Neural crest cell (in vitro differentiated cells): Measurements from ENCODE around the gene TSC2. TPM values are rescaled to one million over a fixed set of nuclear protein-coding genes. Genes with fewer than 3 reads are reported as not detected.
A peak's percentile ranks its signal among the peaks of the same experiment; 100 is the strongest.

Experiments
- DNase-seq: peaks from one replicate; pipeline ENCODE4 v3.0.0; 2021; ENCODE audit warnings: low read depth, mixed read lengths, low spot score
- H3K27ac Mint-ChIP-seq: one replicate; pipeline ENCODE4 v1.8.0; 2021; ENCODE audit warnings: mild to moderate bottlenecking, mixed read lengths; ENCODE audit not compliant: unreplicated experiment
- H3K27me3 Mint-ChIP-seq: 2 replicates; pipeline ENCODE4 v1.8.0; 2021; ENCODE audit warnings: low read depth, mild to moderate bottlenecking, mixed read lengths
- H3K36me3 Mint-ChIP-seq: 2 replicates; pipeline ENCODE4 v1.8.0; 2021; ENCODE audit warnings: low read depth, mild to moderate bottlenecking, mixed read lengths
- H3K4me1 Mint-ChIP-seq: 2 replicates; pipeline ENCODE4 v1.8.0; 2021; ENCODE audit warnings: mixed read lengths
- H3K4me3 Mint-ChIP-seq: one replicate; pipeline ENCODE4 v1.8.0; 2021; ENCODE audit warnings: mild to moderate bottlenecking, mixed read lengths
- H3K9me3 Mint-ChIP-seq: 2 replicates; pipeline ENCODE4 v1.8.0; 2021; ENCODE audit warnings: mixed read lengths
- CTCF ChIP-seq: fragments of 200-600 bp; sonication (generic); conservative IDR thresholded peaks from 2 replicates; pipeline ENCODE4 v1.5.0; 2021; ENCODE audit warnings: antibody characterized with exemption, mild to moderate bottlenecking
- total RNA-seq: library from RNA; stranded (reverse); gene quantifications from 2 replicates; pipeline ENCODE4 v1.2.1, GENCODE V29; 2021

TSC2 gene
- total RNA-seq, 1 donor from 2014 or later = 175 TPM

GRCh38 chr16:2054543-2055245, 6.9 kb downstream of the TSC2 start:
- no peaks in the 10 kb centered on the region for H3K27me3 Mint-ChIP-seq
- H3K27ac Mint-ChIP-seq = no peak overlapping the region
- no peak for TF ChIP-seq CTCF
- H3K36me3 Mint-ChIP-seq = peaks cover 3% of the 10 kb centered on the region
- no peaks in the 10 kb centered on the region for H3K9me3 Mint-ChIP-seq
- no peak for DNase-seq
- no peaks in the 10 kb centered on the region for H3K4me1 Mint-ChIP-seq
- H3K4me3 Mint-ChIP-seq = no peak overlapping the region

GRCh38 chr16:2056077-2056476, 8.3 kb downstream of the TSC2 start:
- peak overlapping the region; percentile 64 for H3K4me3 Mint-ChIP-seq
- no peak overlapping the region for H3K27ac Mint-ChIP-seq
- no peak for TF ChIP-seq CTCF
- no peaks in the 10 kb centered on the region for H3K27me3 Mint-ChIP-seq
- peaks cover 3% of the 10 kb centered on the region for H3K36me3 Mint-ChIP-seq
- DNase-seq = no peak
- no peaks in the 10 kb centered on the region for H3K4me1 Mint-ChIP-seq
- H3K9me3 Mint-ChIP-seq = no peaks in the 10 kb centered on the region

- no peak for DNase-seq
- H3K9me3 Mint-ChIP-seq = no peaks in the 10 kb centered on the region
- H3K4me3 Mint-ChIP-seq = no peak overlapping the region
- TF ChIP-seq CTCF = peak; percentile 52
- no peak overlapping the region for H3K27ac Mint-ChIP-seq
- no peaks in the 10 kb centered on the region for H3K4me1 Mint-ChIP-seq
- H3K27me3 Mint-ChIP-seq = no peaks in the 10 kb centered on the region
- H3K36me3 Mint-ChIP-seq = no peaks in the 10 kb centered on the region
Measured at GRCh38 chr16:2056681-2057407, 9.1 kb downstream of the TSC2 start.

- no peaks in the 10 kb centered on the region for H3K9me3 Mint-ChIP-seq
- no peak for TF ChIP-seq CTCF
- no peak overlapping the region for H3K27ac Mint-ChIP-seq
- H3K4me1 Mint-ChIP-seq = no peaks in the 10 kb centered on the region
- H3K36me3 Mint-ChIP-seq = no peaks in the 10 kb centered on the region
- H3K4me3 Mint-ChIP-seq = no peak overlapping the region
- DNase-seq = no peak
- H3K27me3 Mint-ChIP-seq = no peaks in the 10 kb centered on the region
Measured at GRCh38 chr16:2057438-2057837, 9.7 kb downstream of the TSC2 start.

GRCh38 chr16:2058420-2058819, 10.6 kb downstream of the TSC2 start:
- H3K36me3 Mint-ChIP-seq = no peaks in the 10 kb centered on the region
- DNase-seq = no peak
- no peak for TF ChIP-seq CTCF
- H3K4me3 Mint-ChIP-seq = no peak overlapping the region
- no peaks in the 10 kb centered on the region for H3K9me3 Mint-ChIP-seq
- no peaks in the 10 kb centered on the region for H3K27me3 Mint-ChIP-seq
- H3K4me1 Mint-ChIP-seq = no peaks in the 10 kb centered on the region
- H3K27ac Mint-ChIP-seq = peak overlapping the region; percentile 50
